Measurements from ENCODE around the gene SFI1.
A peak's percentile ranks its signal among the peaks of the same experiment; 100 is the strongest.
"Not testable (repeated sequence)": the region's sequence is repeated elsewhere in the genome, so short reads cannot be mapped to it uniquely, and the experiment has no call there.

SFI1 gene

GRCh38 chr22:31492151-31492550 lies 4.2 kb upstream of the SFI1 start:
- TF ChIP-seq CTCF (conservative IDR thresholded peaks at IDR 0.05; ENCODE audit: low read depth, low read length), result no peak
- no peak for DNase-seq (ENCODE audit: low read depth)

GRCh38 chr22:31493355-31493754 lies 3.0 kb upstream of the SFI1 start:
- H3K4me3 ChIP-seq (ENCODE audit: low read depth, low read length); DNase-seq (ENCODE audit: low read depth): not testable (repeated sequence)

More at GRCh38 chr22:31492151-31492550, 4.2 kb upstream of the SFI1 start:
- no peak overlapping the region for H3K4me3 ChIP-seq (ENCODE audit: low read depth, low read length)

GRCh38 chr22:31495343-31495742 lies 993 bp upstream of the SFI1 start:
- DNase-seq (ENCODE audit: low read depth), result no peak
- H3K4me3 ChIP-seq (ENCODE audit: low read depth, low read length), result peak overlapping the region; percentile 89
- no peak for TF ChIP-seq CTCF (conservative IDR thresholded peaks at IDR 0.05; ENCODE audit: low read depth, low read length)

- no peak for DNase-seq (ENCODE audit: low read depth)
- H3K4me3 ChIP-seq (ENCODE audit: low read depth, low read length), result peak overlapping the region; percentile 89
- no peak for TF ChIP-seq CTCF (conservative IDR thresholded peaks at IDR 0.05; ENCODE audit: low read depth, low read length)
Measured at GRCh38 chr22:31496735-31497146, 405 bp downstream of the SFI1 start.

- H3K4me3 ChIP-seq (ENCODE audit: low read depth, low read length), result peak overlapping the region; percentile 89
- no peak for DNase-seq (ENCODE audit: low read depth)
- TF ChIP-seq CTCF (conservative IDR thresholded peaks at IDR 0.05; ENCODE audit: low read depth, low read length), result no peak
Measured at GRCh38 chr22:31497148-31497938, 1.0 kb downstream of the SFI1 start.

- TF ChIP-seq CTCF (conservative IDR thresholded peaks at IDR 0.05; ENCODE audit: low read depth, low read length), result no peak
- H3K4me3 ChIP-seq (ENCODE audit: low read depth, low read length), result no peak overlapping the region
- no peak for DNase-seq (ENCODE audit: low read depth)
Measured at GRCh38 chr22:31501738-31502137, 5.4 kb downstream of the SFI1 start.

- no peak for TF ChIP-seq CTCF (conservative IDR thresholded peaks at IDR 0.05; ENCODE audit: low read depth, low read length)
- no peak for DNase-seq (ENCODE audit: low read depth)
- no peak overlapping the region for H3K4me3 ChIP-seq (ENCODE audit: low read depth, low read length)
Measured at GRCh38 chr22:31503211-31503964, 7.1 kb downstream of the SFI1 start.

All from choroid plexus epithelial cell (primary cell).